ENCODE measurements around the gene MFSD6. TPM values are rescaled to one million over a fixed set of nuclear protein-coding genes. Genes with fewer than 3 reads are reported as not detected.
"Not testable (repeated sequence)": the region's sequence is repeated elsewhere in the genome, so short reads cannot be mapped to it uniquely, and the experiment has no call there.

MFSD6 gene
- total RNA-seq, 1 experiment from 2014 or later = 4.7 TPM

- no peak for DNase-seq (ENCODE audit: low spot score)
Measured at GRCh38 chr2:190405070-190405469, 3.1 kb upstream of the MFSD6 start.

DNA sequence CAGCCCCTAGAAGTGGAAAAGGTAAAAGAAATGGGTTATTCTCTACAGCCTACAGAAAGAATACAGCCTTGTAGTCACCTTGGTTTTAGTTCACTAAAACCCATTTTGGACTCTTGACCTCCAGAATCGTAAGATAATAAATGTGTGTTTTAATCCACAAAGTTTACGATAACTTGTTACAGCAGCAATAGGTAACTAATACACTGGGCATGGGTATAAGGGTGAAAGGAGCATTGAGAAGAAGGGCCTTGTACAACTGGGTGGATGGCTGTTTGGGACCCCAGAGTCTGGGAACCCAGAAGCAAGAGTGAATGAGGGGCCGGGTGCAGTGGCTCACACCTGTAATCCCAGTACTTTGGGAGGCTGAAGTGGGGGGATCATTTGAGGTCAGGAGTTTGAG, 2.2 kb upstream of the MFSD6 start:
- no peak for DNase-seq (ENCODE audit: low spot score)

GRCh38 chr2:190406805-190407204, 1.4 kb upstream of the MFSD6 start:
- DNase-seq (ENCODE audit: low spot score) = no peak

- no peak for DNase-seq (ENCODE audit: low spot score)
Measured at GRCh38 chr2:190407246-190407661, 901 bp upstream of the MFSD6 start.

DNA sequence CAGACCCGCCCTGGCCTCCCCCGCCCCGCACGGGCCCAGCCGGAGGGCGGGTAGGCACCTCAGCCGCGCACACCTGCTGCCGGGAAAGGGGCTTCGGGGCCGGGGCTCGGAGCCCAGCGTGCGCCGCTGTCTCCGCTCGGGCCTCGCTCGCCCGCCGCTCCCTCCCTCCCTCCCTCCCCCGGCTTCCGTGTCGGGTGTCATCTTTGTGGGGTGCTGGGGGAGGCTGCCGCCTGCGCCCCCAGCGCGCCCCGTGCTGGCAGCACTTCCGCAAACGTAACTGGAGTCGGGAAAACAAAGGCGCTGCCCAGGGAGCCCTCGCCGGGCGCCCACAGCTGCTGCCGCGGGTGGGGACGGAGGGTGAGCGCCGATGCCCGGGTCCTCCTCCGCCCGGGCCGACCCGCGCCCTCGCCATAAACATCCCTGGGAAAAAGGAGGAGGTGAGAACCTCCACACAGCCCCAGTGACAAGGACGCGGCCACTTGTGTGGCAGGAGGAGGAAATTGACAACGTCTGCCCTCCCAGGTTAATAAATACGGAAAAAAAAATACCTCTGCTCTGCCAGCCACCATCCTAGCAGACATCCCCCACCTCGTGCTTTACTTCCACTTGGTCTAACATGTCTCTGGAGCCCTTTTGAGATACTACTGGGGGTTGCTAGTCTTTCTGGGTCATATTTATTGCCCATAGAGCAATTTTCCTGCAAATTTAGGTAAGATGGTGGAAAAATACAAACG, 550 bp downstream of the MFSD6 start:
- no peak for DNase-seq (ENCODE audit: low spot score)

GRCh38 chr2:190409616-190410015, 1.5 kb downstream of the MFSD6 start:
- DNase-seq (ENCODE audit: low spot score) = no peak

GRCh38 chr2:190410166-190410565, 2.0 kb downstream of the MFSD6 start:
- DNase-seq (ENCODE audit: low spot score) = no peak

DNA sequence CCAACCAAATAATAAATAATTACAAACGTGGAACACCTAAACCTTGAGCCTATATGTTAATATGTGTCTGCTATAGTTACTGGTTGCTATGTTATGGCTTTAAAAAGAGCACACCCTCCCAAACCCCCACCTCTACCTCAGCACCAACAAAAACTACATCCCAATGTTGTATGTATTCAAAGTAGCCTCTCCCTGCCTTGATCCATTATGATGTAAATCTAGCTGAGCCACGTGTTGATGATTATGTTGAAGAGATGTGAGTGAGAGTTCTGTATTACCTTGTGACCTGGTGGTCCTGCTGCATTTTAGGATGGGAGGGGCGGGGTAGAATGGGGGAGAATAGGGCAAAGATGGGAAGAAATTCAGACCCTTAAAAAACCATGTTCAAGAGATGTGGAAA, 4.8 kb downstream of the MFSD6 start:
- DNase-seq (ENCODE audit: low spot score) = no peak

DNA sequence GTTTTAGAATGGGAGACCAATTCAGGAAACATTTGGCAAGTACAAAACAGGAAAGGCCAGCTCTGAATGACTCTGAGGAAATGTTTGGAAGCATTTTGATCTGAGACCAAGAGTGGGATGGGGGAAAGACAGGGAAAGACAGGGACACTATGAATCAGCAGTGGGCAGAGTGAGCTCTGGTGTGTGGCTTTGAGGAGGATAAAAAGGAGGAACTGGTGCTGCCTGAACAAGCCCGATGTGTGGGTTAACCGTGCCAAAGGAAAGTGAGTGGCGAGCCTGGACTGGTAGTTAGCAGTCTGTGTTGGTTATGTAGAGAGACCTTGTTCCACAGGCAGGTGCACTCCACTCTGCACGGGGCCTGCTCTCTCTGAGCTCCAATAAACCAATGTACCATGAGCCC, 5.3 kb downstream of the MFSD6 start:
- DNase-seq (ENCODE audit: low spot score) = no peak

DNA sequence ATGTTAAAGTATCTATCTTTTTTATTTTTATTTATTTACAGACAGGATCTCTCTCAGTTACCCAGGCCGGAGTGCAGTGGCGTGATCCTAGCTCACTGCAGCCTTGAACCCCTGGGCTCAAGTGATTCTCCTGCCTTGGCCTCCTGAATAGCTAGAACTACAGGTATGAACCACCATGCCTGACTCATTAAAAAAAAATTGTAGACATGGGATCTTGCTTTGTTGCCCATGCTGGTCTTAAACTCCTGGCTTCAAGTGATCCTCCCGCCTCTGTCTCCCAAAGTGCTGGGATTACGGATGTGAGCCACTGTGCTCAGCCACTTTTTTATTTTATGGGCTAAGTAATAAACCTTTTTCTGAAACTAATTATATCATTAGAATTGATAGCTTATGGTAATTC, 7.1 kb downstream of the MFSD6 start:
- DNase-seq (ENCODE audit: low spot score) = no peak

- DNase-seq (ENCODE audit: low spot score) = no peak
Measured at GRCh38 chr2:190415794-190416775, 7.9 kb downstream of the MFSD6 start.

DNA sequence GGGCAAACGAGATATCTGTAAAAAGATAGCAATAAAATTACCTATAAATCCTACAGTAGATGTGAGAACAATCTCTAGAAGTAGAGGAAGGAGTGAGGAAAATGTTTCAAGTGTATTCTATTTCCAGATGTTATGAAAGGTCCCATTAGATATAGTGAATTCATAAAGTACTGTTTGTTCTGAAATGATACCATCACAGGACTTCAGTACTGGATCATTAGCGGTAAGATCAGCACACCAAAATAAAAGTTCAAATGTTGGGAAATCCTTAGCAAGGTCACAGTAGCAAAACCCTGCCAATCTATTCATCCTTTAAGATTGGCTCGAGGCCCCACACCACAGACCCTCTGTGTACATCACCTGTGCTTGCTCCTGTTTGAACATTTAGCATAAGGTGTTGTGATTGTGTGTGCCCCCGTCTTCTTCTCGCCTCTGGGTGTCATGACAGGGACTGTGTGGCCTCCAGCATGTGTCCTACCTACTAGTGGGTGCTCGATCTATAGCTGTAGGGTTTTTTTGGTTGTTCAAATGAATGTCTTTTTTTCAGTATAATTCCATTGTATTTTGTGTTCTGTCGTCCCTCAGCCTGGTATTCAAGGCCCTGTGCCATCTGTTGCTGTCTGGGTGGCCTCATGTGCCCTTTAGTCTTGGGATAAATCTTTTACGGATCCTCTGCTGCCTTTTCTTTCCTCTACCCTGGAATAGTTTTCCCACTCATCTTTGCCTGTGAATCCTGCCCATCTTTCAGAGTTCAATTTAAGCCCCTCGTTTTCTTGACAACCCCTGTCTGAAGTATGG, 9.1 kb downstream of the MFSD6 start:
- DNase-seq (ENCODE audit: low spot score) = no peak

DNA sequence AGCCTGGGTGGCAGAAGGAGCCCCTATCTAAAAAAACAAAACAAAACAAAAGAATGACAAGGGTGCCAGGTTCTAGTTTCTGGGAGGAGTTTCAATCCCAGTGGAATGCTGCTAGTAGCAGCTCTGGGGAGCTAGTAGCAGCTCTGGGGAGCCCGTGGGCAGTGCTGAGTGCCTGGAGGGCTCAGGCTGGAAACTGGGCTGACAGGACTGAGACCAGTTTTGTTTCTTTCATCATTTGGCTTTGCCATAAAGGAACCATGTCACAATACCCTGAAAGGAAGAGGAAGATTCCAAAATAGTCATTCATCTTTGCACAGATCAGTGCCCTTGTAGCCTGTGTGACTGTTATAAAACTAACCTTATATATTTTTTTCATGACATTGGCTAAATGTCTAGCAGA, 10.6 kb downstream of the MFSD6 start:
- no peak for DNase-seq (ENCODE audit: low spot score)

GRCh38 chr2:190420801-190421200, 12.6 kb downstream of the MFSD6 start:
- no peak for DNase-seq (ENCODE audit: low spot score)

DNA sequence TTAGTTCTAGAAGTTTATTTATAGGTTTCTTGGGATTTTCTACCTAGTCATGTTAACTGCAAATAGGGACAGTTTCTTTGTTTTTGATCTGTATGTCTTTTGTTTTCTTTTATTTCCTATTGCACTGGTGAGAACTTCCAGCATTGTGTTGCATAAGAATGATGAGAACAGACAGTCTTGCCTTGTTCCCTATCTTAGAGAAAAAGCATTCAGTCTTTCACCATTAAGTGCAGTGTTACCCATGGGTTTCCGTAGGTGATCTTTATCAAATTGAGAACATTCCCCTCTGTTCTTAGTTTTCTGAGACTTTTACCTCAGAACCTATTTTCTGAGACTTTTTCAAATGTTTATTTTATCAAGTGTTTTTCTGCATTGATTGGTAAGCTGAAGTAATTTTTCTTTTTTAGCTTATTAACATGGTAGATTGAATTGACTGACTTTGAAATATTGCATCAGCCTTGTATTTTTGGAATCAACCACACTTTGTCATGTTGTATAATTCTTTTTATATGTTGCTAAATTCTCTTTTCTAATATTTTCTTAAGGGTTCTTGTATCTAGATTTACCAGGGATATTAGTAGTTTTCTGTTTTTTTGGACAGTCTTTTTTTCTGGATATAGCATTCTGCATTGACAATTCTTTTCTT, 17.2 kb downstream of the MFSD6 start:
- no peak for DNase-seq (ENCODE audit: low spot score)

GRCh38 chr2:190425883-190426658, 17.9 kb downstream of the MFSD6 start:
- no peak for DNase-seq (ENCODE audit: low spot score)

DNA sequence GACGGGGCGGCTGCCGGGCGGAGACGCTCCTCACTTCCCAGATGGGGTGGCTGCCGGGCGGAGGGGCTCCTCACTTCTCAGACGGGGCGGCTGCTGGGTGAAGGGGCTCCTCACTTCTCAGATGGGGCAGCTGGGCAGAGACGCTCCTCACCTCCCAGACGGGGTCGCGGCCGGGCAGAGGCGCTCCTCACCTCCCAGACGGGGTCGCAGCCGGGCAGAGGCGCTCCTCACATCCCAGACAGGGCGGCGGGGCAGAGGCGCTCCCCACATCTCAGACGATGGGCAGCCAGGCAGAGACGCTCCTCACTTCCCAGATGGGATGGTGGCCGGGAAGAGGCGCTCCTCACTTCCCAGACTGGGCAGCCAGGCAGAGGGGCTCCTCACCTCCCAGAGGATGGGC, 22.7 kb downstream of the MFSD6 start:
- not testable (repeated sequence) for DNase-seq (ENCODE audit: low spot score)

DNA sequence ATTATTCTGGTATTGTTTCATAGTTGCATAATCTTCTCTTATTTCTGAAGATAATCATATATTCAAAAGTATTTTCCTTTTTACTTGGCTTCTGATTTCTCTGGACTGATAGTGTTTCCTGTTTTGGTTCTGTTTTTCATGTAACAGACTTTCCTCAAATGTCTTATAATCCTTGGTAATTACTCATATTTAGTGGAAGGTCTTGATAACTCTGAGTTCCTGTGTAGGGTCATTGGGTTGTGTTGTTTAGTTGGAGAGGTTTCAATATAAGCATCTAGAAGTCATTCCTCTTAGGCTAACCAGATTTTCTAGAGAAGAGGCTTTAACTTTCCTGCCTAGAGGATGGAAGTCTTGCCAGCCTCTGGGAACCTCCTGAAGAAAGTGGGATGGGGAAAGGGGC, 23.8 kb downstream of the MFSD6 start:
- no peak for DNase-seq (ENCODE audit: low spot score)

- no peak for DNase-seq (ENCODE audit: low spot score)
Measured at GRCh38 chr2:190432567-190433231, 24.5 kb downstream of the MFSD6 start.

DNA sequence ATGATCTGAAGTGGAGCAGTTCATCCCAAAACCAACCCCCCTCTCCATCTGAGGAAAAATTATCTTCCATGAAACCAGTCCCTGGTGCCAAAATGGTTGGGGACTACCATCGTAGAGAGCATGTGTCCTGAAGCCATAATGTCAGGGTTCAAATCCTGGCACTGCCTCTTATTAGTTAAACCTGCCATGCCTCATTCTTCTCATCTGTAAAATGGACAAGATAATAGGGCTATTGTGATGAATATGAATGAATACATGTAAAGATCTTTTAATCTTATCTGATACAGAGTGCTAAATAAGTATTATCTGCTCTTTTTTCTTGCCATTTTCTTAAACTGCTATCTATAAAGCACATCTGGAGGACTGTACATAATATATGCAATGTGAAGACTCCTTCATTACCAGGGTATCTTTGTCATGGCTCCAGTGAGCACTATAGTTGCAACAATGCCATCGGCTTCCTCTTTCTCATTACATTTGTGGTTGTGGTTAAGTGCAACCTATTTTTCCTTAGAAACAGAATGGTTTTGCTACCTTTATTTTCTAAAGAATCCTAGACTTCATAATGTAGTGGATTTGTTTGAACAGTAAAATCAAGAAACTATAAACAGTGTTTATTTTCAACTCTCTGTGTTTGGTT, 27.0 kb downstream of the MFSD6 start:
- no peak for DNase-seq (ENCODE audit: low spot score)

Data from H4 (cell line).